Cortex of kidney (tissue), 1 donor: ENCODE data around the gene ZCCHC7.
"Not testable (repeated sequence)": the region's sequence is repeated elsewhere in the genome, so short reads cannot be mapped to it uniquely, and the experiment has no call there.

ENCODE experiments used
- DNase-seq: peaks from one replicate; lab custom pipeline; 2025; lab: John Stamatoyannopoulos, UW

ZCCHC7 gene

DNA sequence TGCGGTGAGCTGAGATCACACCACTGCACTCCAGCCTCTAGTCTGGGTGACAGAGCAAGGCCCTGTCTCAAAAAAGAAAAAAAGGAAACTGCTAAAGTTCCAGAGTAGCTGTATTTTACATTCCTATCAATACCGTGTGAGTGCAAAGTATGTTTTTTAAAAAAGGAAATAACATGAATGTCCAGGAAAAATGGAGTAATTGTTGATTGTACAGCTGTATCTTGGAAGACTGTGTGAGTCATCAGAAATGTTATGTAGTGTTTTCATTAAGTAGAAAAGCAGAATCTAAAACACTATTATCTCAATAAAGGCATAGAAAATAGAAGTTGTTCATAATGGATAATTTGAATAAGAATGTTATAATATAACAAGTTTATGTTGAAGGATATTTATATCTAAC lies 53.9 kb downstream of the ZCCHC7 start:
- no peak for DNase-seq

DNA sequence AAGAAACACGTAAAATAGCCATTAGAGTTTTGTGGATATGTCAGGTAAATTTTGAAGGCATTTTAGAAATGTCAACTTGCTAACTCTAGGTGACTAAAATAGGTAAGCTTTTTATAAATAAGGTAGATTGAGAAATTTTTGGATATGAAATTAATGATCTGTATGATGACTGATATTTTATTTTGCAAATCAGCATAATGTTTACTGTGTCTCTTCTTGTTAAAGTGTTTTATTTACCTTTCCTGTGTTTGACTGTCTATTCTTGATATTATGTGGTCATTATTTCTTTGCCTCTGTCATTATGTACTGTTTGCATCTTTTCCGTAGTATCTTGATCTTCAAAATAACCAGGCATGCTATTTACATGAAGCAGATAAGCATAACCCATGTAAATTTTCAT lies 58.4 kb downstream of the ZCCHC7 start:
- no peak for DNase-seq

DNA sequence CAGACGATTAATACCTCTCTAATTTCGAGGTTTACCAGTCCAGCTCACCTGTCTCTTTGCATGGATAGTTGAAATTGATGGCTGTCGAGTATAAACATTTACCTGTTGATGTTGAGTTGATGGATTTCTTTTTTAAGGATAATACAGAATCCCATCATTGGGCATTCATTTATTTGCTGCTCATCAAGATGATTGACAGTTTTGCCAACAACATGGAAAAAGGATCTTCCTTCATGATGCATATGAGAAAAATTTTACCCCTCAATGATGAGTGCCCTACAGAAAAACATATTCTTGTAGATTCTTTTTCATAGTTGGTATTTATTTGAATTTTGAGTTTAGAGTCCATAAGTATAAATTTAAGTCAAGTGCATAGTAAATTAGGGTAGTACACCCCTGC lies 59.2 kb downstream of the ZCCHC7 start:
- DNase-seq = no peak

DNA sequence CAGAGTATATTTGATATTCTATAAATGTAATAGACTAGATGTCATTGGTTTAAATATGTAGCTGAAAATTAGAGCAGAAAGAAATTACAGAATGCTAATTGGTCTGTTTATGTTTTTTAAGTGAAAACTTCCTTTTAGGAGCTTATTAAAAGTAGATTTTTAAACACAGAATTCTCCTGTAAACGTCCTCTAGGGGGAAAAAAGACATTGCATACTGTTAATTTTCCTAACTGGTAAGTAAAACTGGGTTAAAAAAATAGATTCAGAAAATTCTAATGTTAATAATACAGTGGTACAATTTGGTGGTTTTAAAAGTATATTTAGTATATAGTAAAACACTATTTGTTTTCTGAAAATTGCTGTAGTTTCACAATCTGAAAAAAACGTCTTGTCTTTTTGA lies 59.8 kb downstream of the ZCCHC7 start:
- no peak for DNase-seq

DNA sequence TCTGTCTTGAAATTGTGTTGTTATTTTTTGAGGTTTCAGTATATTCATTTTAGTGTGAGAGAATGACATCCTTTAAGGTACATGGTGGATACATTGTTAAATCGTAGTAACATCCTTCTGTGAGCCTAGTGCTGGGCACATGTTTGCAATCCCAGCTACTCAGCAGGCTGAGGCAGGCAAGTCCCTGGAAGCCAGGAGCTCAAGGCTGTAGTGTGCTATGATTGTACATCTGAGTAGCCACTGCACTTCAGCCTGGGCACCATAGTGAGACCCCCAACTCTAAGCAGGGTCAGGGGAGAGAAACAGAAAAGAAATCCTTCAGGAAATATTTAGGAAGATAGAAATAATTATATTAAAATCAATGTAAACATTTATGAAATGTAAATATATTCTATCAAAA lies 62.3 kb downstream of the ZCCHC7 start:
- DNase-seq = no peak

DNA sequence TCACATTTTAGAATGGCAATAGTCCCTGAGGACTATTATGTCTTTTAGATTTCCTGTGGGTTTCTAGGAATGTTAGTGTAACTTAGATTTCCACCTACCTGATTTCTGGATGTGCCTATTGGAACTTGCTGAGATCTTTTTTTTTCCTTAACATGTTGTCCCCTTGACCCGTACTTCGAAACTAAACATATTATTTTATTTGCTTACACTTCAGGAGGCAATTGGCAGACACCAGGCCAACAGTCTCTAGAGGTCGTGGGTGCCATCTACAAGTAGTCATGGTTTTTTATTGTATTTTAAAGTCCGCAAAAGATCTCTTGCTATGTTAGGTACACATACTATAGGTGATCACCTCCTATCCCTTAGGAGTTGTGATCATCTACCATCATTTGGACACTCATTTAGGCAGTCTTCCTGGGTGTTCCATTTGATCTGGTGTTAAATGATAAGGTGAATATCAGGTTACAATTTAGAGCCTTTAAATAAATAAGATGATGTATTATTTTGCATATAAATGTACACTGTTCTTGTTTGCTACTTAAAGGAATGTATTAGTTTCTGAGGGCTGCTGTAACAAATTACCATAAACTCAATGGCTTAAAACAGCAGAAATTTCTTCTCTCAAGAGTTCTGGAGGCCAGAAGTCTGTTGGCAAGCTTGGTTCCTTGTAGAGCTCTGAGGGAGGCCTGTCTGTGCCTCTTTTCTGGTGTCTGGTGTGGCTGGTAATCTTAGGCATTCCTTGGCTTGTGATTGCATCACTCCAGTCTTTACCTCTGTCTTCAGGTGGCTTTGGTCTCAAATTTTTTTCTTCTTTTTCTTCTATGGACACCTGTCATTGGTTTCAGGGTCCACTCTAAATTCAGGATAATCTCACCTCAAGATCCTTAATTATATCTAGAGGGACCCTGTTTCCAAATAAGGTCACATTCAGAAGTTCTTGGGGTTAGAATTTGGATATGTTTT lies 64.8 kb downstream of the ZCCHC7 start:
- DNase-seq = no peak

DNA sequence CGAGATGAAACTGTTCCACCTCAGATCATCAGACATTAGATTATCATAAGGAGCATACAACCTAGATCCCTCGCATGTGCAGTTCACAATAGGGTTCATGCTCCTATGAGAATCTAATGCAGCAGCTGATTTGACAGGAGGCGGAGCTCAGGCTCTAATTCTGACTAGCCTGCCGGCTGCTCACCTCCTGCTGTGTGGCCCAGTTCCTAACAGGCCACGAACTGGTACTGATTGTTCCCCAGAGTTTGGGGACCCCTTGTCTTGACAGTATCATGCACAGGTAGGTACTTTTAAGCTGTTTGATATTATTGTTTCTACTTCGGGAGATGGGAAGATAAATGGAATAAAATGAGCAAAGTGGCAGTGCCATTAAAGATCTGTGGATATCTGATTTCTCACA lies 66.9 kb downstream of the ZCCHC7 start:
- DNase-seq = no peak

DNA sequence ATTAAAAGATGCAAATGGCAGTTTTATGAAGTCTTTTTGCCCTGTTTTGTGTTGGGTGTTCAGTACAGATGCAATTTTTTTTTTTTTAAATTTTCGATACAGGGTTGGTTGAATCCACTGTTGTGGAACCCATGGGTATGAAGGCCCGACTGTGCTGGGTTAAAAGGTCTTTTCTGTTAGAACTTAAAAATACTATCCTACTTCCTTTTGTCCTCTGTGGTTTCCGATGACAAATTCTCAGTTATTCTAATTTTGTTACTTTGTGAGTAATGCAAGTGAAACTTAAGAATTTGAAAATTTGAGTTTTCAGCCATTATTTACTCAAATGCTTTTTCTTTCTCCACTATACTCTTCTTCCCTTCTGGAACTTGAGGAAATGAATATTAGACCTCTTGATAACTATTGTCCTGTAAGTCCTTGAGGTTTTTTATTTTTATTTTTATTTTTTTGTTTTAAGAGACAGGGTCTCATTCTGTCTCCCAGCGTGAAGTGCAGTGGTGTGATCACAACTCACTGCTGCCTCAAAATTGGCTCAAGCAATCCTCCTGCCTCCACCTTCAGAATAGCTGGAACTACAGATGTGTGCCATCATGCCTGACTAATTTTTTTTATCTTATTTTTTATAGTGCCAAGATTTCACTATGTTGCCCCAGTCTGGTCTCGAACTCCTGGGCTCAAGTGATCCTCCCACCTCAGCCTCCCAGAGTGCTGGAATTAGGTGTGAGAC lies 67.5 kb downstream of the ZCCHC7 start:
- DNase-seq = no peak

DNA sequence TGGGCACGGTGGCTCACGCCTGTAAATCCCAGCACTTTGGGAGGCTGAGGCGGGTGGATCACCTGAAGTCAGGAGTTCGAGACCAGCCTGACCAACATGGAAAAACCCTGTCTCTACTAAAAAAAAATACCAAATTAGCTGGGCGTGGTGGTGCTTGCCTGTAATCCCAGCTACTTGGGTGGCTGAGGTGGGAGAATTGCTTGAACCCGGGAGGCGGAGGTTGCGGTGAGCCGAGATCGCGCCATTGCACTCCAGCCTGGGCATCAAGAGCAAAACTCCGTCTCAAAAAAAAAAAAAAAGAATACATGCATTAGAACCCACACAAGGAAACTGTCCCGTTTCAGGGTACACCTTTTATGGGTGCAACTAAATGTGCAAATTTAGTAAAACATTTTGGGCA lies 70.4 kb downstream of the ZCCHC7 start:
- not testable (repeated sequence) for DNase-seq

DNA sequence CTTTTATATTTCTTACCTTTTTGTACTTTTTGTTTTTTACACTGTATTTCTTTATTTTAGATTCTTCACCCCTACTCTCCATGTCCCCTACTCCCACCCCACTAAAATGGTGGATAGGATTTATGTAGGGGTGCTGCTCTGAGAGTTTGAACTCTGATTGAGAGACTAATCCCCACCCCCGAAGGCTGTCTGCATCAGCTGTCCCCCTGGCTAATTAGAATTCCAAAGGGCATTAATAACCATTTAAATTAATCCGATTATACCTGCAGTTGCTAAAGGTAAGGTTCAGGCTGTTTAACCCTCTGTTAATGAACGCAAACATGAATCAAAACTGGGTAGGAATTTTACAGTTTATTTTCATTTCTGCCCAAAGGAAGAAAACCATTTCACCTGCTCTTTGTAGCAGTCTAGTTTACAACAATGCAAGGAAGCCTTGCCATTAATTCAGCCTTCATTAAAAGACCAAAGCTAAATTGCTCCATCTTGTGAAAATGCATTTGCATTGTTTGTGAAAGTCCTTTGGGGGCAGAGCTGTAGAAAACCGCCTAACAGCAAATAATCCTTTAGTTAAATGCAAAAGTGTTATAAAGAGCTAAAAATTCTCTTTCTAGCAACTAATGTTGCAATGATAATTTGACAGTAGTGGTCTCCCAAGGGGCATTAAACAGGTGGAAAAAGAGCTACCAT lies 71.2 kb downstream of the ZCCHC7 start:
- DNase-seq = no peak

DNA sequence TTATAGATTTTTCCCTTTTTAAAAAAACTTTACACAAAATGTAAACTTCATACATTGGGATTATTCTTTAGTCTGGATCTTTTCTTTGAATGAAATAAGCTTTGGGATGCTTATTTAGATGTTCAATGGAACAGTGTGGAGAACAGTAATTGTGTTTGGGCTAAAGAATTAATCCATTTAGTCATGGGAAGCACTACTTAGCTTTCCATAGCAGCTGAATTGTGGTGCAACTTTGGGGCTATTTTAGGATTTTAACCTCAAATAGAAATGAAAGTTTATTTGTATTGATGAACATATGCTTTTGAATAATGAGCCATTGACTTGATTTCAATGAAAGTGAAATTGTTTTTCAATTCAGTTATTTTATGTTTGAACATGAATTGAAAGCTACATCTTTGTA lies 72.4 kb downstream of the ZCCHC7 start:
- DNase-seq = no peak

DNA sequence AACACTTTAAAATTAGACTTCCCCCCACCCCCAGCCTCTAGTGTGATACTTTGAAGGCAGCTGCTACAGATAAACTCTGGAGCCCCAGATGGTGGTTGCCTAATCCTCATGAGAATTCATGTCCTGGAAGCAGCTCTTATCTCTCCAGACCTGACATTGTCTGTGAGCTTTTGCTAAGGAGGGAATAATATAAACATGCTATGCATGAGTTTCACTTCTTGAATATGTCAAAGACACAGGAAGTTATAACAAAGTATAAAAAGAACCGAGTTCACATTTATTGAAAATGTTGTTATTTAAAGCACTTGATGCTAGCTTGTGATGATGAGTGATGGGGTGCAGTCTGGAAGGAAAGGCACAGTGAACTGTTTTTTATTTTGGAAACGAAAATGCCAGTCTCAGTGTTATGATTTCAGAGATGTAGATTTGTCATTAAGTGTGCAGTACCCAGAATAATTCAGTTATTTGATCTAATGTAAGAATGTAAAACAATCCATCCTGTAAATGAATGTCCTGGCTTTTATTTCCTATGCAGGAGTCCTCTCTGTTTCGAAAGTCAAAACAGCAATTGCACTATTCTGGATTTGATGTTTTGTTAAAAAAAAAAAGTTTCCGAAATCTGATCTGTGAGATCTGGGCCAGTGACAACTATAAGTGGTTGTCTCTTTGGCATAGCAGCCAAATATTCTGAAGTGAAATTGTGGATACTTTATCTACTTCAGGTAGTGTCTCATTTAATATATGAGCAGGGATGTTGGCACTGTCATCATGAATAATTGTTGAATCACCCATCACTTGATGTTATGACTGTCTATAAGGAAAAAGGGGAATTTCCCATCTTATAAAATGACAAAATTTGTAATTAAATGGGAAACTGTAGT lies 77.0 kb downstream of the ZCCHC7 start:
- DNase-seq = no peak

DNA sequence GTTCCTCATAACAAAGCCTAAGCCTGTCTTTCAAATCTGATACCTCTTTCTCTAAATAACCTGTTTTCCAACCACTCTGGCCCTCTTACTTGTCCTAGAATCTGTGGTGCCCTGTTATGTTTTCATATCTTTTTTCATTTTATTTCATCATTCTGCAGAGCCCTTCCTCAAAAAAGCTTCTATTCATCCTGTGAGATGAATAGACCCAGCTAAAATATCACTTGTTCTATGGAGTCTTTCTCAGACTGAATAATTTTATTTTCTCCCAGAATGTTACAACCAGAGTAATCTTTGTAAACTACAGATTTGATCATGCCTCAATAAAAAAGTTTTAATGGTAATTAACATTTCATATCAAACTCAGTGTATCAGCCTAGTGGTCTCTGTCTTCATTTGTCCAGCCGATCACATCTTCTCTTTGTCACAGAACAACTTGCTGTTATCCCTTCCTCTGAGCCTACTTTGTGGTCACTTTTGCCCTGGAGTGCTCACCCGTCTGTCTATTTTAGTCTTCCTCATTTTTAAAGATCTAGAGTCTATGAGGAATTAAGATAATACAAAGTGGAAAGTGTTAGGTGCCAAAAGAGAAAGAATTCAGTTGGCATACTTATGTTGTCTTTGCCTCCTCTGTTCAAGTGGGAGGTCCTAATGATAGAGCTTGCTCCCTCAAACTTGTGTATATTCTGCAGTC lies 77.8 kb downstream of the ZCCHC7 start:
- no peak for DNase-seq

DNA sequence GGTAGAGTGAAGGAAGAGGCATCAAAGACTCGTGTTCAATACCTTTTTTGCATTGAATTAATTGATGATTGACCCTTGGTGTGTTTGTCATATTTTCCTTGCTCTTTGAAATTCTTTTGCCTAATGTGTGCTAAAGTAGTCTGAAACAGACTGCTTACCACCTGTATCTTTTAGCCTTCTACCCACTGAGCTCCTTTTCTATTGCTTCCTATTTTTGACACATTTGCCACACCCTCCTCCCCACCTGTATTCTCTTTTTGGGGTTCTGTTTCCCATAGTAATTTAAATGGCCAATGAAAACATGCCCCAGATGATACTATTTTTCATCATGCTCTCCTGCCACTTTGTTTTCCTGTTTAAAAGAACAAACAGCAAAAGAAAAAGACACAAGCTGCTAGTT lies 78.5 kb downstream of the ZCCHC7 start:
- DNase-seq = no peak

DNA sequence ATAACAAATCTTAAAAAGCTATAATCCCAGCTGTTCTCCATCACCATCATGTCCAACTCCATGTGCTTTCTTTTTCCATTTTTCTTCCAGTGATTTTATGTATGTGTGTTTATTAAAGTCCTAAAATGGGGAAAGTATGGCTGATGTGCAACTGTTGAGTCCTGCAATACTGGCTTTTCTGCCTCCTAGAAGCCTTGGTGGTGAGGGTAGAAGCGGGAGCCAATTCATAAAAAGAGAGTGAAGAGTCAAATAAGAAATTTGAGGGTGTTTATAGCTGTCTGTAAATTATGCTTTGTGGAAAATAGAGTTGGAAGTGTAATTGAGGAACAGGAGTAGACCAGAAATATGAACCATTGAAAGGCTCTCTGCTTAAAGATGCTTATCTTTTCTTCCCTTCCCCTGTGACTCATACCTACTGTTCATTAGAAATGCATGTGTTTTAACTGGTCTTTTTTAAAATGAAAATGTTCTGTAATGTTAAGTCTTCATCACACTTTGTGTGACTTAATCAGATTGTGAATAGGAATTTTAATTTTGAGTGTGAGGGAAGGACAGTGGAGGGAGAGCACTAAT lies 80.1 kb downstream of the ZCCHC7 start:
- DNase-seq = no peak

DNA sequence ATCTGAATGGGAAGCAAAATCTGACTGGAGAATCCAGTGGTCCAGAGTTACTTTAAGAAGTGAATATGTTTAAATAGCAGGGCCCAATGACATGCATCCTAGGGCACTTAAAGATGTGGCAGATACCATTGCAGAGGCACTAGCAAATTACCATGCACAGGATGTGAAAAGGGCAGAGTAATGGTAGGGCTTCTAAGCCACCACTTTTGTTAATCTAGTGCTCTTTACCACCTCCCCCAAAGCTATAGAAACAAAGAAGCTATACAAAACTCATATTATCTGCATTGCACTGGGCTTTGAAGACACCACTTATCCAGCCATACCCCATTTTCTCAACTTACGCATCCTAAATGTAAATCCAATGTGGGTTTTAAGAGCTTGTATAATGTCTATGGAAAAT lies 81.2 kb downstream of the ZCCHC7 start:
- no peak for DNase-seq

DNA sequence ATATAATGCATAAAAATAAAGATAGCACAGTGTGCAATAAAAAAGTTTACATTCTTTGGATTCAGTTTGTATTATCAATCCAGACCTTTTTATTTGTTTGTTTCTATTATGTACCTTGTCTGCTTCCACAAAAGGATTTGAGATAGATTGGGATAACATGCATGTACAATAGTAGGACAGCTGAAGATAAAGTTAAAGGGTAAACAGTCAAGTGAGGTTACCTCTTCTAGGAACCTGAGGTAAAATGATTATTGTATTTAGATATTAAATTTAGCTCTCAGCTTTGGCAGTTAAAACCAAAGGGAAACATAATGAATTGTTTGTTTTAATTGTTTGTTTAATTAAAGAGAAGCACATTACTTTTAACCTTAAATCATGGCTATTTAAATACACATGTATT lies 81.7 kb downstream of the ZCCHC7 start:
- no peak for DNase-seq

DNA sequence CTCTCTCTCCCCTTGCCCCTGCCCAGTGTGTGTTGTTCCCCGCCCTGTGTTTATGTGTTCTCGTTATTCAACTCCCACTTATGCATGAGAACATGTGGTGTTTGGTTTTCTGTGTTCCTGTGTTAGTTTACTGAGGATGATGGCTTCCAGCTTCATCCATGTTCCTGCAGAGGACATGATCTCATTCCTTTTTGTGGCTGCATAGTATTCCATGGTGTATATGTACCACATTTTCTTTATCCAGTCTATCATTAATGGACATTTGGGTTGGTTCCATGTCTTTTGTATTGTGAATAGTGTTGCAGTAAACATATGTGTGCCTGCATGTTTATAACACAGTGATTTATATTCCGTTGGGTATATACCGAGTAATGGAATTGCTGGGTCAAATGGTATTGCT lies 83.1 kb downstream of the ZCCHC7 start:
- DNase-seq = not testable (repeated sequence)

DNA sequence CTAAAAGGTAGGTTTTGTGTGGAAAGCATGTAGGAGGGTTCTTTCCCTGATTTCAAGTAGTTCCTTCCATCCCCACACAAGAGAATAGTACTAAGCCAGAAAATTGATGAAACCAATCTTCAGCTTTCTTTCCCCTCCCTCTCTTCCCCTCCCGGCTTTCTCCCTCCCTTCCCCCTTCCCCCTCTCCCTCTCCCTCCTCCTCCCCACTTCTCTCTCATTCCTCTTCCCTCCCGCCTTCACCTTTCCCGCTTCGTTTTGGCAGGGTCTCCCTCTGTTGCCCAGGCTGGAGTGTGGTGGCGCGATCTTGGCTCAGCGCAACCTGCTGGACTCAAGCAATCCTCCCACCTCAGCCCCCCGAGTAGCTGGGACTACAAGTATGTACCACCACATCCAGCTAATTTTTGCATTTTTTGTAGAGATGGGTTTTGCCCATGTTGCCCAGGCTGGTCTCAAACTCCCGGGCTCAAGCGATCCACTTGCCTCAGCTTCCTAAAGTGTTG lies 85.8 kb downstream of the ZCCHC7 start:
- no peak for DNase-seq
